Astrocyte of the spinal cord (primary cell): ENCODE measurements around the gene ERG28.
A peak's percentile ranks its signal among the peaks of the same experiment; 100 is the strongest.

Source experiments
- DNase-seq: peaks from one replicate; pipeline ENCODE4 v3.0.0; 2011; ENCODE audit warnings: low read depth, low spot score
- H3K4me3 ChIP-seq: 2 replicates; pipeline ENCODE4 v1.5.1; 2011; ENCODE audit warnings: low read depth, mild to moderate bottlenecking, low read length, moderate library complexity
- CTCF ChIP-seq: IDR thresholded peaks from 2 replicates; pipeline ENCODE4 v1.5.1; 2012; ENCODE audit warnings: low read depth, mild to moderate bottlenecking, low read length, inconsistent platforms
- in situ Hi-C: cut with HindIII; loops from 2 replicates; pipeline ENCODE4 v1.10.0; 2017; ENCODE audit warnings: low sequenced_read_pairs

ERG28 gene

GRCh38 chr14:75689012-75689411 lies 28.3 kb upstream of the ERG28 start:
- DNase-seq = peak; percentile 22
- no peak overlapping the region for H3K4me3 ChIP-seq
- in situ Hi-C loops = no loop called here
- TF ChIP-seq CTCF = no peak

GRCh38 chr14:75685910-75686309 lies 25.2 kb upstream of the ERG28 start:
- no peak overlapping the region for H3K4me3 ChIP-seq
- no peak for DNase-seq
- no peak for TF ChIP-seq CTCF
- in situ Hi-C loops = no loop called here

- in situ Hi-C loops = no loop called here
- no peak overlapping the region for H3K4me3 ChIP-seq
- peak; percentile 39 for TF ChIP-seq CTCF
- no peak for DNase-seq
Measured at GRCh38 chr14:75675265-75675960, 14.7 kb upstream of the ERG28 start.

GRCh38 chr14:75673345-75674035 lies 12.8 kb upstream of the ERG28 start:
- H3K4me3 ChIP-seq = no peak overlapping the region
- no peak for TF ChIP-seq CTCF
- in situ Hi-C loops = no loop called here
- DNase-seq = no peak

- in situ Hi-C loops = no loop called here
- no peak for TF ChIP-seq CTCF
- DNase-seq = no peak
- H3K4me3 ChIP-seq = no peak overlapping the region
Measured at GRCh38 chr14:75672605-75673192, 12.0 kb upstream of the ERG28 start.

- no peak for DNase-seq
- no peak overlapping the region for H3K4me3 ChIP-seq
- in situ Hi-C loops = no loop called here
- TF ChIP-seq CTCF = no peak
Measured at GRCh38 chr14:75667099-75667765, 6.6 kb upstream of the ERG28 start.
